Endothelial cell of umbilical vein (primary cell): Measurements from ENCODE around the gene RPS6KA3. TPM values are rescaled to one million over a fixed set of nuclear protein-coding genes. Genes with fewer than 3 reads are reported as not detected.

Experiments used
- BruUV-seq: library from RNA; stranded (reverse); fragments of 400-500 nt; replicated peaks from 2 replicates; lab custom pipeline; 2021; lab: Mats Ljungman, UMichigan
- CTCF ChIA-PET: fragments of 300-600, 350-600 bp; sonication (Branson Sonifier 250); formaldehyde crosslinking; loops from one replicate; lab custom pipeline; 2021; ENCODE audit warnings: antibody characterized with exemption, inconsistent platforms; lab: Charles Lee
- POLR2A ChIA-PET: fragments of 300-600, 350-600 bp; sonication (Branson Sonifier 250); formaldehyde crosslinking; loops from one replicate; lab custom pipeline; 2021; ENCODE audit warnings: antibody characterized with exemption, inconsistent platforms; lab: Charles Lee
- DNase-seq: peaks from one replicate; pipeline ENCODE4 v3.0.0-alpha.2; 2011; ENCODE audit warnings: low read depth, low spot score
- FAIRE-seq: peaks from 2 replicates; lab custom pipeline; 2011; peaks lifted over from hg19 to GRCh38; lab: Jason Lieb, UNC
- H2AFZ ChIP-seq: 2 replicates; pipeline ENCODE4 v1.6.0; 2012; ENCODE audit warnings: low read depth, low read length, control low read depth, inconsistent platforms
- H3K27ac ChIP-seq: 2 replicates; pipeline ENCODE4 v1.5.1; 2011; ENCODE audit warnings: low read depth, mild to moderate bottlenecking, control low read depth, low read length, moderate library complexity; ENCODE audit not compliant: insufficient read depth
- H3K27me3 ChIP-seq, 2 experiments: 2 replicates each; pipeline versions ENCODE4 v1.6.0 to v1.6.1; 2011; ENCODE audit warnings: low read length in 2 of 2, mixed read lengths in 1 of 2; ENCODE audit not compliant: control insufficient read depth in 2 of 2, insufficient read depth in 2 of 2
- H3K36me3 ChIP-seq, 2 experiments: 2 replicates in 1 of 2; 3 replicates in 1 of 2; pipeline ENCODE4 v1.5.1; 2011; ENCODE audit warnings: low read length in 2 of 2, mild to moderate bottlenecking in 1 of 2, moderate library complexity in 1 of 2; ENCODE audit not compliant: control insufficient read depth in 2 of 2, insufficient read depth in 2 of 2; ENCODE audit errors: extremely low read depth in 1 of 2
- H3K4me1 ChIP-seq: 3 replicates; pipeline ENCODE4 v1.5.1; 2011; ENCODE audit warnings: mild to moderate bottlenecking, low read length; ENCODE audit not compliant: control insufficient read depth, insufficient read depth; ENCODE audit errors: extremely low read depth
- H3K4me2 ChIP-seq: 2 replicates; pipeline ENCODE4 v1.6.1; 2011; ENCODE audit warnings: low read length, control low read depth, mixed read lengths; ENCODE audit not compliant: insufficient read depth
- H3K4me3 ChIP-seq, 3 experiments: fragments of 200-600 bp in 1 of 3; sonication (generic), shearing (Covaris generic) in 1 of 3; replicated peaks in 1 of 3; 2 replicates each; pipeline ENCODE4 v1.5.1; 2011 to 2016; ENCODE audit warnings: control low read depth in 3 of 3, low read length in 3 of 3, mild to moderate bottlenecking in 2 of 3, inconsistent platforms in 1 of 3, low read depth in 1 of 3, moderate library complexity in 1 of 3; ENCODE audit not compliant: insufficient read depth in 1 of 3
- H3K79me2 ChIP-seq: 2 replicates; pipeline ENCODE4 v1.6.0; 2012; ENCODE audit warnings: low read length, inconsistent platforms; ENCODE audit not compliant: control insufficient read depth, insufficient read depth
- H3K9ac ChIP-seq: replicated peaks from 2 replicates; pipeline ENCODE3; 2011; ENCODE audit warnings: low read length, control low read depth; ENCODE audit not compliant: insufficient read depth; ENCODE audit errors: extremely low read depth
- H3K9me1 ChIP-seq: replicated peaks from 3 replicates; pipeline ENCODE4 v1.6.0; 2011; ENCODE audit warnings: mild to moderate bottlenecking, low read length; ENCODE audit not compliant: control insufficient read depth, insufficient read depth; ENCODE audit errors: extremely low read depth
- H3K9me3 ChIP-seq: replicated peaks from 2 replicates; pipeline ENCODE4 v1.5.1; 2012; ENCODE audit warnings: low read length, inconsistent platforms; ENCODE audit not compliant: control insufficient read depth, insufficient read depth
- H4K20me1 ChIP-seq: replicated peaks from 2 replicates; pipeline ENCODE3; 2011; ENCODE audit warnings: mild to moderate bottlenecking, low read length; ENCODE audit not compliant: control insufficient read depth, insufficient read depth; ENCODE audit errors: extremely low read depth
- EZH2 ChIP-seq: IDR thresholded peaks from 2 replicates; pipeline ENCODE4 v1.6.1; 2012; ENCODE audit warnings: borderline replicate concordance, low read depth, mild to moderate bottlenecking, moderate library complexity, low read length, inconsistent platforms; ENCODE audit not compliant: severe bottlenecking
- FOS ChIP-seq: IDR thresholded peaks from 2 replicates; pipeline ENCODE4 v1.6.1; 2011; ENCODE audit warnings: mild to moderate bottlenecking, low read length, moderate library complexity, borderline replicate concordance; ENCODE audit not compliant: insufficient read depth
- GATA2 ChIP-seq: IDR thresholded peaks from 2 replicates; pipeline ENCODE4 v1.7.0; 2011; ENCODE audit warnings: low read depth, mild to moderate bottlenecking, moderate library complexity, mixed read lengths, low read length; ENCODE audit not compliant: insufficient read length, insufficient read depth
- JUN ChIP-seq: IDR thresholded peaks from 2 replicates; pipeline ENCODE4 v1.6.1; 2011; ENCODE audit warnings: borderline replicate concordance, low read depth; ENCODE audit not compliant: insufficient read length, insufficient read depth
- MAX ChIP-seq: IDR thresholded peaks from 2 replicates; pipeline ENCODE4 v1.6.1; 2011; ENCODE audit not compliant: insufficient read depth, insufficient read length
- MYC ChIP-seq: IDR thresholded peaks from one replicate; pipeline ENCODE4 v1.6.1; 2011; ENCODE audit warnings: mild to moderate bottlenecking, low read depth, low read length
- POLR2A ChIP-seq: IDR thresholded peaks from 2 replicates; pipeline ENCODE4 v1.6.1; 2012; ENCODE audit warnings: low read depth, mild to moderate bottlenecking, control low read depth, low read length
- POLR2AphosphoS5 ChIP-seq: IDR thresholded peaks from 2 replicates; pipeline ENCODE4 v1.6.1; 2012; ENCODE audit warnings: low read depth, mild to moderate bottlenecking, control low read depth, low read length, moderate library complexity; ENCODE audit not compliant: insufficient read depth
- dilution Hi-C: fragments of 300-500 bp; cut with MboI; formaldehyde crosslinking; loops from one replicate; pipeline ENCODE4 v1.15.0; 2019; ENCODE audit warnings: low sequenced_read_pairs; ENCODE audit not compliant: extremely low pct_ligation_motif_present
- intact Hi-C: fragments of 100-400 bp; cut with micrococcal nuclease; formaldehyde crosslinking; loops from one replicate; pipeline ENCODE4 v1.10.0; 2022
- polyA plus RNA-seq, 4 experiments: library from polyadenylated mRNA; depleted of rRNA in 3 of 4; stranded (reverse) in 3 of 4; unstranded in 1 of 4; fragments of >200 nt; gene quantifications; 2 replicates each; pipeline versions ENCODE4 v1.2.1 to v1.2.3, GENCODE V29; 2011 to 2012; ENCODE audit warnings: missing spikeins in 1 of 4
- total RNA-seq: library from RNA; stranded (reverse); gene quantifications from 2 replicates; pipeline ENCODE4 v1.2.3, GENCODE V29; 2021
- TF ChIP-seq, protein P1 (sequence below), 2 donors: IDR thresholded peaks; 1 replicate in 1 of 2; 2 replicates in 1 of 2; pipeline ENCODE4 v1.5.1; 2011; ENCODE audit warnings: low read length in 2 of 2, mild to moderate bottlenecking in 2 of 2, moderate library complexity in 2 of 2, control low read depth in 1 of 2, inconsistent platforms in 1 of 2, low read depth in 1 of 2; ENCODE audit not compliant: insufficient read depth in 1 of 2; ENCODE audit errors: extremely low read depth in 1 of 2

Gene RPS6KA3
- total and polyA plus RNA-seq, 2 donors (not counting 3 experiments of a cell fraction or from before 2014, with no cell fraction given), result 24.4 to 61.6 TPM

- BruUV-seq, result no TSS peak
- no peaks in the 10 kb centered on the region for H3K9me3 ChIP-seq
- TF ChIP-seq, protein P1, sequence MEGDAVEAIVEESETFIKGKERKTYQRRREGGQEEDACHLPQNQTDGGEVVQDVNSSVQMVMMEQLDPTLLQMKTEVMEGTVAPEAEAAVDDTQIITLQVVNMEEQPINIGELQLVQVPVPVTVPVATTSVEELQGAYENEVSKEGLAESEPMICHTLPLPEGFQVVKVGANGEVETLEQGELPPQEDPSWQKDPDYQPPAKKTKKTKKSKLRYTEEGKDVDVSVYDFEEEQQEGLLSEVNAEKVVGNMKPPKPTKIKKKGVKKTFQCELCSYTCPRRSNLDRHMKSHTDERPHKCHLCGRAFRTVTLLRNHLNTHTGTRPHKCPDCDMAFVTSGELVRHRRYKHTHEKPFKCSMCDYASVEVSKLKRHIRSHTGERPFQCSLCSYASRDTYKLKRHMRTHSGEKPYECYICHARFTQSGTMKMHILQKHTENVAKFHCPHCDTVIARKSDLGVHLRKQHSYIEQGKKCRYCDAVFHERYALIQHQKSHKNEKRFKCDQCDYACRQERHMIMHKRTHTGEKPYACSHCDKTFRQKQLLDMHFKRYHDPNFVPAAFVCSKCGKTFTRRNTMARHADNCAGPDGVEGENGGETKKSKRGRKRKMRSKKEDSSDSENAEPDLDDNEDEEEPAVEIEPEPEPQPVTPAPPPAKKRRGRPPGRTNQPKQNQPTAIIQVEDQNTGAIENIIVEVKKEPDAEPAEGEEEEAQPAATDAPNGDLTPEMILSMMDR (IDR thresholded peaks at IDR 0.05; ENCODE audit: extremely low read depth in 1 of 2, insufficient read depth in 1 of 2, low read depth in 1 of 2, low read length in 2 of 2), result no peak
- TF ChIP-seq MYC (no peak), JUN (no peak), EZH2 (no peak)
- no peaks in the 10 kb centered on the region for H3K36me3 ChIP-seq
- H3K9ac ChIP-seq, result no peak overlapping the region
- H3K27me3 ChIP-seq, result no peaks in the 10 kb centered on the region
- H3K4me1 ChIP-seq, result no peaks in the 10 kb centered on the region
- no peaks in the 10 kb centered on the region for H3K79me2 ChIP-seq
- intact Hi-C loops, result no loop called here
- POLR2A ChIA-PET, result no interaction called here
- no peaks in the 10 kb centered on the region for H3K9me1 ChIP-seq
- H2AFZ ChIP-seq, result no peak overlapping the region
- no peak overlapping the region for H3K4me2 ChIP-seq
- no peaks in the 10 kb centered on the region for H4K20me1 ChIP-seq
- no peak for FAIRE-seq
- CTCF ChIA-PET, result no interaction called here
- H3K27ac ChIP-seq, result no peak overlapping the region
- dilution Hi-C loops, result no loop called here
- no peak for DNase-seq
- no peak overlapping the region for H3K4me3 ChIP-seq
Measured at GRCh38 chrX:20315140-20315539, 48.4 kb upstream of the RPS6KA3 start.

DNA sequence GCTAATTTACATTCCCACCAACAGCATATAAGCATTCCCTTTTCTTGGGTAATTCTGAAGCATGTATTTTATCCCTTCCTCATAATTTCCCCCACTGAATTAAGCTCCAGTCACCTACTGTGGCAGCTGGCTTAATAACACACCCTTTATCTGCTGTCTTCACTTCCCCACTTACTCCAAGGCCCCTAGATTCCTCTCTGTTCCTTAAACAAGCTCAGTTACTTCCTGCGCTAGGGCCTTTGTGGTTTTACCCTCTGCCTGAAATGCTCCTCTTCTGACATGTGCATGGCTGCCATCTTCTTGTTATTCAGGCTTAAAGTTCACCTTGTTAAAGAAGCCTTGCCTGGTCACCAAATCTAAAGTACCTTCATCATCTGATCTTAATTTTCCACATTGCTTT, 47.2 kb upstream of the RPS6KA3 start:
- no peak overlapping the region for H3K4me3 ChIP-seq
- H3K9me1 ChIP-seq, result no peaks in the 10 kb centered on the region
- TF ChIP-seq, protein P1 (IDR thresholded peaks at IDR 0.05; ENCODE audit: extremely low read depth in 1 of 2, insufficient read depth in 1 of 2, low read depth in 1 of 2, low read length in 2 of 2), result no peak
- TF ChIP-seq MAX (no peak), POLR2AphosphoS5 (no peak), FOS (no peak), JUN (no peak), POLR2A (no peak), GATA2 (no peak), EZH2 (no peak), MYC (no peak)
- no peaks in the 10 kb centered on the region for H3K79me2 ChIP-seq
- dilution Hi-C loops, result no loop called here
- no peaks in the 10 kb centered on the region for H4K20me1 ChIP-seq
- no peak overlapping the region for H3K4me2 ChIP-seq
- no TSS peak for BruUV-seq
- FAIRE-seq (no peak), DNase-seq (no peak)
- no peaks in the 10 kb centered on the region for H3K36me3 ChIP-seq
- H3K4me1 ChIP-seq, result no peaks in the 10 kb centered on the region
- ChIA-PET POLR2A (no interaction called here), CTCF (no interaction called here)
- no peak overlapping the region for H2AFZ ChIP-seq
- H3K9ac ChIP-seq, result no peak overlapping the region
- no peaks in the 10 kb centered on the region for H3K9me3 ChIP-seq
- no peaks in the 10 kb centered on the region for H3K27me3 ChIP-seq
- no peak overlapping the region for H3K27ac ChIP-seq
- intact Hi-C loops, result no loop called here
